ENCODE measurements around the gene PICALM.
"Not testable (repeated sequence)": the region's sequence is repeated elsewhere in the genome, so short reads cannot be mapped to it uniquely, and the experiment has no call there.

DNA sequence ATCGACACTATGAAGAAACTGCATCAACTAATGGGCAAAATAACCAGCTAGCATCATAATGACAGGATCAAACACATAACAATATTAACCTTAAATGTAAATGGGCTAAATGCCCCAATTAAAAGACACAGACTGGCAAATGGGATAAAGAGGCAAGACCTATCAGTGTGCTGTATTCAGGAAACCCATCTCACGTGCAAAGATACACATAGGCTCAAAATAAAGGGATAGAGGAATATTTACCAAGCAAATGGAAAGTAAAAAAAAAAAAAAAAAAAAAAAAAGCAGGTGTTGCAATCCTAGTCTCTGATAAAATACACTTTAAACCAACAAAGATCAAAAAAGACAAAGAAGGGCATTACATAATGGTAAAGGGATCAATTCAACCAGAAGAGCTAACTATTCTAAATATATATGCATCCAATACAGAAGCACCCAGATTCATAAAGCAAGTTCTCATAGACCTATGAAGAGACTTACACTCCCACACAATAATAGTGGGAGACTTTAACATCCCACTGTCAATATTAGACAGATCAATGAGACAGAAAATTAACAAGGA, 142.2 kb downstream of the PICALM start:
- TF ChIP-seq ZNF785 (CRISPR knock-in tag; IDR thresholded peaks at IDR 0.05); MED1 (CRISPR knock-in tag; IDR thresholded peaks at IDR 0.05; ENCODE audit: borderline replicate concordance); ZNF239 (CRISPR knock-in tag; IDR thresholded peaks at IDR 0.05); SREBF2 (CRISPR knock-in tag; IDR thresholded peaks at IDR 0.05); KLF6 (CRISPR knock-in tag; IDR thresholded peaks at IDR 0.05; ENCODE audit: borderline replicate concordance); KAT8 (IDR thresholded peaks at IDR 0.05; ENCODE audit: low read depth); POLR2AphosphoS5 (IDR thresholded peaks at IDR 0.05; ENCODE audit: control insufficient read depth, insufficient read depth, low read depth, low read length); SPI1 (IDR thresholded peaks at IDR 0.05; ENCODE audit: borderline replicate concordance, low read depth, low read length); ZNF445 (CRISPR knock-in tag; IDR thresholded peaks at IDR 0.05; ENCODE audit: low read depth); PTBP1 (IDR thresholded peaks at IDR 0.05; ENCODE audit: low read depth, low read length); ETV5 (CRISPR knock-in tag; IDR thresholded peaks at IDR 0.05; ENCODE audit: low read depth): not testable (repeated sequence)
- TF ChIP-seq, protein P1, sequence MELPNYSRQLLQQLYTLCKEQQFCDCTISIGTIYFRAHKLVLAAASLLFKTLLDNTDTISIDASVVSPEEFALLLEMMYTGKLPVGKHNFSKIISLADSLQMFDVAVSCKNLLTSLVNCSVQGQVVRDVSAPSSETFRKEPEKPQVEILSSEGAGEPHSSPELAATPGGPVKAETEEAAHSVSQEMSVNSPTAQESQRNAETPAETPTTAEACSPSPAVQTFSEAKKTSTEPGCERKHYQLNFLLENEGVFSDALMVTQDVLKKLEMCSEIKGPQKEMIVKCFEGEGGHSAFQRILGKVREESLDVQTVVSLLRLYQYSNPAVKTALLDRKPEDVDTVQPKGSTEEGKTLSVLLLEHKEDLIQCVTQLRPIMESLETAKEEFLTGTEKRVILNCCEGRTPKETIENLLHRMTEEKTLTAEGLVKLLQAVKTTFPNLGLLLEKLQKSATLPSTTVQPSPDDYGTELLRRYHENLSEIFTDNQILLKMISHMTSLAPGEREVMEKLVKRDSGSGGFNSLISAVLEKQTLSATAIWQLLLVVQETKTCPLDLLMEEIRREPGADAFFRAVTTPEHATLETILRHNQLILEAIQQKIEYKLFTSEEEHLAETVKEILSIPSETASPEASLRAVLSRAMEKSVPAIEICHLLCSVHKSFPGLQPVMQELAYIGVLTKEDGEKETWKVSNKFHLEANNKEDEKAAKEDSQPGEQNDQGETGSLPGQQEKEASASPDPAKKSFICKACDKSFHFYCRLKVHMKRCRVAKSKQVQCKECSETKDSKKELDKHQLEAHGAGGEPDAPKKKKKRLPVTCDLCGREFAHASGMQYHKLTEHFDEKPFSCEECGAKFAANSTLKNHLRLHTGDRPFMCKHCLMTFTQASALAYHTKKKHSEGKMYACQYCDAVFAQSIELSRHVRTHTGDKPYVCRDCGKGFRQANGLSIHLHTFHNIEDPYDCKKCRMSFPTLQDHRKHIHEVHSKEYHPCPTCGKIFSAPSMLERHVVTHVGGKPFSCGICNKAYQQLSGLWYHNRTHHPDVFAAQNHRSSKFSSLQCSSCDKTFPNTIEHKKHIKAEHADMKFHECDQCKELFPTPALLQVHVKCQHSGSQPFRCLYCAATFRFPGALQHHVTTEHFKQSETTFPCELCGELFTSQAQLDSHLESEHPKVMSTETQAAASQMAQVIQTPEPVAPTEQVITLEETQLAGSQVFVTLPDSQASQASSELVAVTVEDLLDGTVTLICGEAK (IDR thresholded peaks at IDR 0.05) = not testable (repeated sequence)
- TF ChIP-seq, protein P1 (CRISPR knock-in tag; IDR thresholded peaks at IDR 0.05) = not testable (repeated sequence)
- TF ChIP-seq, protein P2, sequence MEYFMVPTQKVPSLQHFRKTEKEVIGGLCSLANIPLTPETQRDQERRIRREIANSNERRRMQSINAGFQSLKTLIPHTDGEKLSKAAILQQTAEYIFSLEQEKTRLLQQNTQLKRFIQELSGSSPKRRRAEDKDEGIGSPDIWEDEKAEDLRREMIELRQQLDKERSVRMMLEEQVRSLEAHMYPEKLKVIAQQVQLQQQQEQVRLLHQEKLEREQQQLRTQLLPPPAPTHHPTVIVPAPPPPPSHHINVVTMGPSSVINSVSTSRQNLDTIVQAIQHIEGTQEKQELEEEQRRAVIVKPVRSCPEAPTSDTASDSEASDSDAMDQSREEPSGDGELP (CRISPR knock-in tag; IDR thresholded peaks at IDR 0.05; ENCODE audit: borderline replicate concordance) = not testable (repeated sequence)
- TF ChIP-seq, protein P3, sequence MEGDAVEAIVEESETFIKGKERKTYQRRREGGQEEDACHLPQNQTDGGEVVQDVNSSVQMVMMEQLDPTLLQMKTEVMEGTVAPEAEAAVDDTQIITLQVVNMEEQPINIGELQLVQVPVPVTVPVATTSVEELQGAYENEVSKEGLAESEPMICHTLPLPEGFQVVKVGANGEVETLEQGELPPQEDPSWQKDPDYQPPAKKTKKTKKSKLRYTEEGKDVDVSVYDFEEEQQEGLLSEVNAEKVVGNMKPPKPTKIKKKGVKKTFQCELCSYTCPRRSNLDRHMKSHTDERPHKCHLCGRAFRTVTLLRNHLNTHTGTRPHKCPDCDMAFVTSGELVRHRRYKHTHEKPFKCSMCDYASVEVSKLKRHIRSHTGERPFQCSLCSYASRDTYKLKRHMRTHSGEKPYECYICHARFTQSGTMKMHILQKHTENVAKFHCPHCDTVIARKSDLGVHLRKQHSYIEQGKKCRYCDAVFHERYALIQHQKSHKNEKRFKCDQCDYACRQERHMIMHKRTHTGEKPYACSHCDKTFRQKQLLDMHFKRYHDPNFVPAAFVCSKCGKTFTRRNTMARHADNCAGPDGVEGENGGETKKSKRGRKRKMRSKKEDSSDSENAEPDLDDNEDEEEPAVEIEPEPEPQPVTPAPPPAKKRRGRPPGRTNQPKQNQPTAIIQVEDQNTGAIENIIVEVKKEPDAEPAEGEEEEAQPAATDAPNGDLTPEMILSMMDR (IDR thresholded peaks at IDR 0.05 in 2 of 3, conservative IDR thresholded peaks at IDR 0.05 in 1 of 3; ENCODE audit: insufficient read depth in 2 of 3, low read depth in 1 of 3, low read length in 3 of 3) = not testable (repeated sequence)

Data from K562 (cell line).